HepG2 (cell line): Measurements from ENCODE around the gene FCER1G. TPM values are rescaled to one million over a fixed set of nuclear protein-coding genes. Genes with fewer than 3 reads are reported as not detected.

Experiments
- AGO1 ChIP-seq: fragments of 200-400 bp; formaldehyde crosslinking; IDR thresholded peaks from 2 replicates; pipeline ENCODE4 v1.6.1; 2017; ENCODE audit warnings: mild to moderate bottlenecking, low read depth, low read length, moderate library complexity; ENCODE audit not compliant: poor library complexity, severe bottlenecking
- AHDC1 ChIP-seq: sonication (generic); formaldehyde crosslinking; IDR thresholded peaks from 2 replicates; pipeline ENCODE4 v1.5.1; 2020; ENCODE audit warnings: mild to moderate bottlenecking, missing genetic modification reagents, borderline replicate concordance
- ARID2 ChIP-seq: sonication (generic); formaldehyde crosslinking; IDR thresholded peaks from 2 replicates; pipeline ENCODE4 v1.8.1; 2022; ENCODE audit warnings: mild to moderate bottlenecking, missing genetic modification reagents, borderline replicate concordance
- HMGXB4 ChIP-seq, 2 experiments: sonication (generic) in 1 of 2; formaldehyde crosslinking in 1 of 2; IDR thresholded peaks; 2 replicates each; pipeline versions ENCODE4 v1.4.0 to v1.6.1; 2018 to 2020; ENCODE audit warnings: missing genetic modification reagents in 2 of 2, borderline replicate concordance in 1 of 2, low read depth in 1 of 2, mild to moderate bottlenecking in 1 of 2, missing biosample characterization in 1 of 2
- HNRNPLL ChIP-seq: fragments of 200-400 bp; formaldehyde crosslinking; IDR thresholded peaks from 2 replicates; pipeline ENCODE4 v1.6.1; 2017; ENCODE audit warnings: mild to moderate bottlenecking, low read depth, low read length; ENCODE audit not compliant: poor library complexity, severe bottlenecking
- RAD21 ChIP-seq: fragments of 450-650 bp; formaldehyde crosslinking; IDR thresholded peaks from 2 replicates; pipeline ENCODE4 v1.5.0; 2020; ENCODE audit warnings: mild to moderate bottlenecking
- REL ChIP-seq: sonication (generic); formaldehyde crosslinking; conservative IDR thresholded peaks from 2 replicates; pipeline ENCODE4 v1.8.0; 2022; ENCODE audit warnings: mild to moderate bottlenecking, missing genetic modification reagents, moderate library complexity
- SIN3B ChIP-seq: fragments of 150-350 bp; IDR thresholded peaks from 2 replicates; pipeline ENCODE4 v1.6.1; 2014; ENCODE audit warnings: low read length
- SMARCC2 ChIP-seq: fragments of 450-650 bp; IDR thresholded peaks from 2 replicates; pipeline ENCODE4 v1.6.1; 2017; ENCODE audit warnings: antibody characterized with exemption, mild to moderate bottlenecking
- TBX2 ChIP-seq: sonication (generic); formaldehyde crosslinking; IDR thresholded peaks from 2 replicates; pipeline ENCODE4 v1.5.0; 2020; ENCODE audit warnings: missing genetic modification reagents, mild to moderate bottlenecking, borderline replicate concordance
- ZBTB46 ChIP-seq: sonication (generic); formaldehyde crosslinking; IDR thresholded peaks from 2 replicates; pipeline ENCODE4 v1.4.0; 2020; ENCODE audit warnings: mild to moderate bottlenecking, missing genetic modification reagents, borderline replicate concordance
- ZNF572 ChIP-seq: sonication (generic); formaldehyde crosslinking; IDR thresholded peaks from 2 replicates; pipeline ENCODE4 v1.5.1; 2020; ENCODE audit warnings: mild to moderate bottlenecking, missing genetic modification reagents
- ZNF605 ChIP-seq: sonication (generic); formaldehyde crosslinking; IDR thresholded peaks from 2 replicates; pipeline ENCODE4 v1.8.0; 2022; ENCODE audit warnings: mild to moderate bottlenecking, missing genetic modification reagents
- ZNF777 ChIP-seq: sonication (generic); formaldehyde crosslinking; IDR thresholded peaks from 2 replicates; pipeline ENCODE4 v1.4.0; 2020; ENCODE audit warnings: missing genetic modification reagents
- polyA plus RNA-seq, 8 experiments: library from polyadenylated mRNA; depleted of rRNA in 3 of 8; stranded (reverse) in 7 of 8; unstranded in 1 of 8; fragments of >200 nt; fragmentation: Illumina TruSeq in 4 of 8; extraction: Trizol in 4 of 8; gene quantifications; 2 replicates each; pipeline versions ENCODE4 v1.2.1 to v1.2.3, GENCODE V29; 2011 to 2016; ENCODE audit warnings: low read depth in 4 of 8, missing spikeins in 1 of 8, mixed read lengths in 1 of 8; ENCODE audit not compliant: insufficient read depth in 1 of 8
- total RNA-seq, 5 experiments: library from RNA; depleted of rRNA; stranded (reverse); fragments of >200 nt; fragmentation: Illumina TruSeq; extraction: Trizol; gene quantifications; 2 replicates each; pipeline ENCODE4 v1.2.3, GENCODE V29; 2016; ENCODE audit warnings: low read depth in 1 of 5
- TF ChIP-seq, protein P1 (sequence below): sonication (generic); formaldehyde crosslinking; IDR thresholded peaks from 2 replicates; pipeline ENCODE4 v1.4.0; 2020; ENCODE audit warnings: mild to moderate bottlenecking, missing genetic modification reagents
- TF ChIP-seq, protein P2 (sequence below): sonication (generic); formaldehyde crosslinking; IDR thresholded peaks from 2 replicates; pipeline ENCODE4 v1.9.0; 2022; ENCODE audit warnings: missing genetic modification reagents, mild to moderate bottlenecking, borderline replicate concordance

The FCER1G gene
- total and polyA plus RNA-seq, 2 of the 13 experiments (the other 11 are each of a cell fraction or from before 2014, with no cell fraction given): 1.3 to 6.4 TPM

DNA sequence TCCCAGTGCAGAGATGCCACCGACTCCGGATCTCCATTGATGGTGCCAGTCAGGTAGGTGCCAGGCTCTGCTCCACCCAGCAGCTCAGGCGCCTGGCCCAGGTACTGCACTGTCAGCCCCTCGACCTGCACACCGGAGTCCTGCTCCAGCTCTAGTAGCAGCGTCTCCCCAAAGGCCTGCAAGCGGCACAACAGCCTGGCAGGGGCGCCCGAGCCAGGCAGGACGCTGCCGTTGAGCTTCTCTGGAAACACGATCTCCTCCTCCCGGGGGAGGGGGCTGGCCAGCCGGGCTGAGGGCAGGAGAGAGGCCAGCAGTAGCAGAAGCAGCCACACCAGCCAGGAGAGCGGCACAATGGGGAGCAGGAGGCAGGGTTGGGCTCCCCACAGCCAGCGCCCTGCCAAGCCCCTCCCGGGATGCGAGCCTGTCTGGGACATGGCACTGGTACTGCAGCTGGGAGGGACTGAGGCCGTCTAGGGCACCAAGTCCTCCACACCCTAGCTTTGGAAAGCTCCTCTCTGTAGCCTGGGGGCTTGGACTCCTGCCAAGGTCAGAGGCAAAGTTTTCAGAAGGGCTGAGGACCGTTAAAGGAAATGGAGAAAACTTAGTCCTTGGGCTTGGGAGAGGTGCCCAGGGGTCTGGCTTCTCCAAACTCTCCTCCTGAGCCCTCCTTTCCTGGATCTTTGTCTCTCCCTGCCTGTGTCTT lies 16.8 kb upstream of the FCER1G start (continued):
- peak; percentile 24; the same call in 1 of the 2 replicates for TF ChIP-seq TBX2 (CRISPR knock-in tag)
- TF ChIP-seq ZBTB46 (CRISPR knock-in tag): no peak
- TF ChIP-seq AGO1: peak; percentile 57
- TF ChIP-seq HNRNPLL: peak; percentile 23
- TF ChIP-seq ARID2: peak; percentile 77; the same call in 1 of the 2 replicates
- TF ChIP-seq REL (CRISPR knock-in tag): no peak
- no peak for TF ChIP-seq SIN3B
- no peak for TF ChIP-seq AHDC1 (CRISPR knock-in tag)
- TF ChIP-seq, protein P1, sequence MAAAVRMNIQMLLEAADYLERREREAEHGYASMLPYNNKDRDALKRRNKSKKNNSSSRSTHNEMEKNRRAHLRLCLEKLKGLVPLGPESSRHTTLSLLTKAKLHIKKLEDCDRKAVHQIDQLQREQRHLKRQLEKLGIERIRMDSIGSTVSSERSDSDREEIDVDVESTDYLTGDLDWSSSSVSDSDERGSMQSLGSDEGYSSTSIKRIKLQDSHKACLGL (CRISPR knock-in tag): peak; percentile 62; the same call in 1 of the 2 replicates
- TF ChIP-seq ZNF777 (CRISPR knock-in tag): 0 out of 2 replicates have a peak, but pooled peaks have one; percentile 72
- TF ChIP-seq ZNF572 (CRISPR knock-in tag): 0 out of 2 replicates have a peak, but pooled peaks have one; percentile 14
- TF ChIP-seq SMARCC2: no peak
- peak; percentile 48; the same call in 1 of the 2 replicates for TF ChIP-seq RAD21 (CRISPR knock-in tag)
- peak; percentile 62; the same call in 1 of the 2 replicates for TF ChIP-seq ZNF605 (CRISPR knock-in tag)
- 0 out of 4 replicates have a peak, but pooled peaks of 1 of the 2 experiments have one; percentile 25 for TF ChIP-seq HMGXB4 (CRISPR knock-in tag; IDR thresholded peaks at IDR 0.05; ENCODE audit: borderline replicate concordance in 1 of 2, low read depth in 1 of 2)
- TF ChIP-seq, protein P2, sequence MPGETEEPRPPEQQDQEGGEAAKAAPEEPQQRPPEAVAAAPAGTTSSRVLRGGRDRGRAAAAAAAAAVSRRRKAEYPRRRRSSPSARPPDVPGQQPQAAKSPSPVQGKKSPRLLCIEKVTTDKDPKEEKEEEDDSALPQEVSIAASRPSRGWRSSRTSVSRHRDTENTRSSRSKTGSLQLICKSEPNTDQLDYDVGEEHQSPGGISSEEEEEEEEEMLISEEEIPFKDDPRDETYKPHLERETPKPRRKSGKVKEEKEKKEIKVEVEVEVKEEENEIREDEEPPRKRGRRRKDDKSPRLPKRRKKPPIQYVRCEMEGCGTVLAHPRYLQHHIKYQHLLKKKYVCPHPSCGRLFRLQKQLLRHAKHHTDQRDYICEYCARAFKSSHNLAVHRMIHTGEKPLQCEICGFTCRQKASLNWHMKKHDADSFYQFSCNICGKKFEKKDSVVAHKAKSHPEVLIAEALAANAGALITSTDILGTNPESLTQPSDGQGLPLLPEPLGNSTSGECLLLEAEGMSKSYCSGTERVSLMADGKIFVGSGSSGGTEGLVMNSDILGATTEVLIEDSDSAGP (CRISPR knock-in tag): peak; percentile 36; the same call in 1 of the 2 replicates
